ENCODE measurements around the gene NR3C2.

GRCh38 chr4:148109216-148109615 is 333.0 kb downstream of the NR3C2 start:
- no peak for TF ChIP-seq CTCF (IDR thresholded peaks at IDR 0.05)
- TF ChIP-seq POLR2AphosphoS5 (IDR thresholded peaks at IDR 0.05; ENCODE audit: low read depth, low read length) = no peak
- no peak for TF ChIP-seq SIN3A (IDR thresholded peaks at IDR 0.05; ENCODE audit: borderline replicate concordance, insufficient read depth, low read depth, low read length)

All from Panc1 (cell line).